ENCODE measurements around the gene CPLX1.

The CPLX1 gene

GRCh38 chr4:854356-854755, 28.4 kb upstream of the CPLX1 start:
- DNase-seq: no peak

- no peak for DNase-seq
These were observed 27.5 kb upstream of the CPLX1 start for GRCh38 chr4:853416-853781.

DNA sequence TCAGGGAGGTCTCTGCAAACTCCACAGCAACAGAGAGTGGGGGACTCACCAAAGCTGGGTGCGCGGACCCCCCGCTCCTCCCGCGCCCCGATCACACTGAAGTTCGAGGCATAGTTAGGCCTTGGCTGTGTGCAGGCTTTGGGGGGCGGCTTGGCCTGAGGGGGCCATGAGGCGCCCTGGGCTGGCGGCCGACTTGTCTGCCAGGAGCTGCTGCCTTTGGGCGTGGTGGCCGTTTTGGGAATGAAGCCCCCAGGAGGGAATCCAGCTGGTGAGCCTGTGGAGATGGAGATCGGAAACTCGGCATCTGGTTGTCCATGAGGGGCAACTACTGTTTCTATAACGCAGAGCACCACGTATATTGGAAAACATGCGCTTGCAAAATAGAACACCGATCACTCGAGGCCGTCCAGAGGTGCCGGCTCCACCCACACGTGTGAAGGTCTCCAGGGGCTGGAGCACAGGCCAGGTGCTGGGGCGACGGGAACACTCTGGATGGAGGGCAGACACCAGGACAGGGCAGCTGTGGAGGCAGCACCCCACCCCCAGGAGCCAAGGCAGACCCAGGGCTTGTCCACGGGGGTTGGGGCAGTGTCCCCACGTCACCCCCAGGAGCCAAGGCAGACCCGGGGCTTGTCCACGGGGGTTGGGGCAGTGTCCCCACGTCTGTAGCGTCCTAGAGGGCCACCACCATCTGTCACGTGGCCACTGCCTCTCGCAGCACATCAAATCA, 25.9 kb upstream of the CPLX1 start:
- no peak for DNase-seq

DNA sequence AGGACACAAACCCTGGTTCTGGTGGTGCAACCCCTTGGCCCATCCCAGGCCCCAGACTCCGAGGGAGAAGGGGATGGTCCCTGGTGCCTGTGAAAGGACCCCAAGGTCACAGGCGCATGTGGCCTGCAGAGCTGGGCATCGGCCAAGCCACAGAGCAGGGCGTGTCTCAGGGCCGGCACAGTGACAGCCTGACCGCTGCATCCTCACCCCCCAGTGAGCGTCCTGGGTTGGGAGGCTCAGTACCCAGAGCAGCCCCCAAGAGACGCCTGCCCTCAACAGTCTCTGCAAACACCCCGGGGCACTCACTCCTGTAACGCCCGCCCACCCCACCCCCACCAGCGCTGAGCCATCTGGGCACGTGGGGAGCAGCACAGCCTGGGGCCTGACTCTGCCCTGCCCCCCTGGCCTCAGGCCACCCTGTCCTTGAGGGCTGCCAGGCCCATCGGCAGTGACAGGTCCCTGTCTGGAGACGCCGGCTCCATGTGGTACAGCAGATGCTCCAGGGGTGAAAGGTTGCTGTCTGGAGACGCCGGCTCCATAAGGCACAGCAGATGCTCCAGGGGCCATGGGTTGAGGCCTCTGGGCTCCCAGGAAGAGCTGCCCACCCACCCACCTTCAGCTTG, 24.5 kb upstream of the CPLX1 start:
- DNase-seq: no peak

DNA sequence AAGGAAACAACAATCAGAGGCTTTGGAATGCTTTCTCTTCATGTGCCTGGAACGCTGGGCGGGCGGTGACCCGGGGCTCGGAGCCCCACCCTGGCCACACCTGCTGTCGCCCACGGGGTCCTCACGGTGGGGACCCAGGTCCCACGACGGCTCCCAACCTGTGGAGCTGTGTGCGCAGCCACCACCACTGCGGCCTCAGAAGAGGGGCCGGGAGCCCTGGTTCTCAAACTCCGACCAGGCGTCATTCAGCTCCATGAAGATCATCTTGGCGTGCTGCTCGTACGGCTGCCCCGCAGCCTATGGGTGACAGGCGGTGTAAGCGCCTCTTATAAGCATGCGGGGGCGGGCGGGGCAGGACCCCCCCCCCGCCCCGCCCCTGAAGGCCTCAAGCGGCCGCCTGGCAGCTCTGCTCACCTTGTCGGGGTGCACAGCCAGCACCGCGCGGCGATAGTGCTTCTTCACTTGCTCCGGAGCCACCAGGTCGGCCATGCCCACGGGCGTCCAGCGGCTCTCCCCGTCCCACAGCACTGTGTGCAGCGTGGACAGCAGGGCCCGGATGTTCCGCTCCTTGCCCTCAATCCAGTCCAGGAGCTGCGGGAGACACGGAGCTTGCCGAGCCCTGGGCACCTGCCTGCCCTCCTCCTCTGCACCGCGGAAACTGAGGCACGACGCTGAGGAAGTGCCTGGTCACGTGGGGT, 23.7 kb upstream of the CPLX1 start:
- no peak for DNase-seq

- no peak for DNase-seq
These were observed 23.0 kb upstream of the CPLX1 start for GRCh38 chr4:848803-849477.

- no peak for DNase-seq
These were observed 22.4 kb upstream of the CPLX1 start for GRCh38 chr4:848307-848691.

GRCh38 chr4:845836-846251, 19.9 kb upstream of the CPLX1 start:
- DNase-seq: no peak

- DNase-seq: no peak
These were observed 19.4 kb upstream of the CPLX1 start for GRCh38 chr4:845233-845835.

GRCh38 chr4:844752-845232, 18.9 kb upstream of the CPLX1 start:
- no peak for DNase-seq

- DNase-seq: no peak
These were observed 13.9 kb upstream of the CPLX1 start for GRCh38 chr4:839675-840443.

- DNase-seq: no peak
These were observed 11.8 kb upstream of the CPLX1 start for GRCh38 chr4:837772-838171.

DNA sequence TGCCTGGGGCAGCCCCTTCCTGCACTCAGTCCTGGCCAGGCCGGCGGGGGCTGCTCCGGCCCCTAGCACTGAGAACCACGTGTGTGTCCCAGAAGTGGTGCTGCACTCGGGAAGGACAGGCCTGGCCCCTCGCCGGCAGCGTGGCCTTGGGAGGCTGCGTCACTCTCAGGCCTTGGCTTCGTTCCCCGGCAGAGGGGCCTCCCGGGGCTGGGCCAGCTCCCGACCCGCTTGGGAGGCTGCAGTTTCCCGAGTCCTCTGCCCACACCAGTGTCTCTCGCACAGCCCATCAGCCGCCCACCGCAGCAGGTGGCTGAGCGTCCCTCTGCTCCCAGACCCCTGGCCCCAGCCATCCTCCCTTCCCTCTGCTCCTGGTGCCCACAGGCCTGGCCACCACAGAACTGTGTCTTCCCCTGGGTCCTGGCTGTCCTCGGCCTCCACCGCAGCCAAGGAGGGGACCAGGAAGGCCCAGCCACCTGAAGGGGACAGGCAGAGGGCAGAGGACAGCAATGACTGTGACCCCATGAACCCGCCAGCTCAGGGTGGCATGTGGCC, 10.9 kb upstream of the CPLX1 start:
- DNase-seq: no peak

GRCh38 chr4:836003-836511, 10.1 kb upstream of the CPLX1 start:
- no peak for DNase-seq

- DNase-seq: no peak
These were observed 9.4 kb upstream of the CPLX1 start for GRCh38 chr4:835148-836002.

DNA sequence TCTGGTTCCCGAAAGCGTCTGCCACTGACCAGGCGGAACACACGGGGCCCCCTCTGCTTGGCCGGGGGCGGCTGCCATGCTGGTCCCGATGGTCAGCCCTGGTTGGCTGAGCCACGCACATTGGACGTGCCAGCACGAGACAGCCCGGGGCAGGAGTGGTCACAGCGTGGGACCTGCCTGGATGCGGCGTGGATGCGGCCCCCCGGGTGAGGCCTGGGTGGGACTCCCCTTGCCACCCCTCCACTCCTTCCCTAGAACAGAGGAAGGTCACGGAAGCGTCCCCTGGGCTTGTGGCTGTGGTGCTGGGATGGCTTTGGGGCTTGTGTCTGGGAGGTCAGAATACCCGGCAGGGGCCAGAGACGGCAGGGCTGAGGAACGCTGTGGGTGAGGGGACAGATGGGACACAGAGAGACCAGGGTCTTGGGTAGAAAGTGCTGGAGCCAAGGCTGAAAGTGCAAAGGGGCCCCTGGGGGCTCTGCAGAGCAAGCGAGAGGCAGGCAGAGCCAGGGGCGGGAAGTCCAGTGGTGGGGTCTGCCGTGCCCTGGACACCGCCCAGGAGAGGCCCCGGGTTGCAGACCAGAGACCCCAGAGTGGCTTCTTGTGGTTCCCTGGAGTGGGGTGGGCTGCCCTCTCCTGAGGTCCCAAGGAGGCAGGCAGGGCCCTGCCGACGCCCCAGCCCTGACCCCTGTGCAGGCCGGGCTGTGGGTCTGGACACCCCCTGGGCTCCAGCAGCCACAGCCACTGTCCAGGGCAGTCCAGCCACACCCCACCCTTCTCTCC, 8.6 kb upstream of the CPLX1 start:
- DNase-seq: no peak

GRCh38 chr4:833731-834367, 7.9 kb upstream of the CPLX1 start:
- DNase-seq: no peak

- DNase-seq: no peak
These were observed 7.2 kb upstream of the CPLX1 start for GRCh38 chr4:833156-833555.

DNA sequence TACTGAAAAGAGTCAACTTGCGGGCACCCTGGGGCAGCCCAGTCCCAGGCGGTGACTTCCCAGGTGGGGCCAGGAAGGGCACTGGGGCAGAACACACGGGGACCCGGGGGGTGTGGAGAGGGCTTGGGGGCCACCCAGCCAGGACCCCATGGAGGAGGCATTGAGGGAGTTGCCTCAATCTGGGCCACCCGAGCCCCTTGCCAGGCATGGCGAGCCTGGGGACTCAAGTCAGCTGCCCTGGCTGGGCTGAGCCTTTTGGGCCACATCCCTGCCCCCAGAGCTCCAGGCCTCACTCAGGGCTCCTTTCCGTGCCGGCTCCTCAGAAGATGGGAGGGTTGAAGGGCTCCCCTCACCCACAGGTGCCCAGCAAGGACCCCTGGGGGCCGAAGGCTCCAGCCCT, 6.6 kb upstream of the CPLX1 start:
- no peak for DNase-seq

GRCh38 chr4:832108-832507, 6.2 kb upstream of the CPLX1 start:
- no peak for DNase-seq
